HG02623 (cell line): Measurements from ENCODE around the gene PBX2.
"Not testable (repeated sequence)": the region's sequence is repeated elsewhere in the genome, so short reads cannot be mapped to it uniquely, and the experiment has no call there.

Experiments
- ATAC-seq: cut with Tn5 transposase; IDR thresholded peaks from one replicate; pipeline ENCODE4 v1.9.1; 2021; ENCODE audit warnings: moderate library complexity; ENCODE audit not compliant: unreplicated experiment

The PBX2 gene, protein sequence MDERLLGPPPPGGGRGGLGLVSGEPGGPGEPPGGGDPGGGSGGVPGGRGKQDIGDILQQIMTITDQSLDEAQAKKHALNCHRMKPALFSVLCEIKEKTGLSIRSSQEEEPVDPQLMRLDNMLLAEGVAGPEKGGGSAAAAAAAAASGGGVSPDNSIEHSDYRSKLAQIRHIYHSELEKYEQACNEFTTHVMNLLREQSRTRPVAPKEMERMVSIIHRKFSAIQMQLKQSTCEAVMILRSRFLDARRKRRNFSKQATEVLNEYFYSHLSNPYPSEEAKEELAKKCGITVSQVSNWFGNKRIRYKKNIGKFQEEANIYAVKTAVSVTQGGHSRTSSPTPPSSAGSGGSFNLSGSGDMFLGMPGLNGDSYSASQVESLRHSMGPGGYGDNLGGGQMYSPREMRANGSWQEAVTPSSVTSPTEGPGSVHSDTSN

GRCh38 chr6:32190054-32190851, at the start of gene PBX2:
PBX2 (minus strand) TSS chr6:32190202; CDS start chr6:32189915, 287 bp downstream.
- ATAC-seq, result peak; percentile 60

DNA sequence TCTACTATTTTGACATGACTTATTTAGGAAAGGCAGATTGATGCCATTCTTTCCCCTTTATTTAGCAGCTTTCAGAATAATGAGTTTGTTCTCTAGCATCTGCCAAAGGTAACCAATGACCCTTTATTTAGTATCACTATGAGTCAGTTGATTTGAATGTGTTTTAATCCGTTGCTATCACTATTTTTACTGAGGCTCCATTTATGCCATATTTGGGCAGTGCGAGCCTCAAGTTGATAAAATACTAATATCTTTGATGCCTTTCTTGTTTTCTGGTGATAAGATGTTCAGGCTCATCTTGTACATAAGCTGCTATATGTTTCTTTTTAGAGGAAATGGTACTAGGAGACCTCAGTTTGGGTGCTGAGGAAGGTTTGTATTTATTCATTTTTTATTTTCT, 49.5 kb upstream of the PBX2 start:
- no peak for ATAC-seq

DNA sequence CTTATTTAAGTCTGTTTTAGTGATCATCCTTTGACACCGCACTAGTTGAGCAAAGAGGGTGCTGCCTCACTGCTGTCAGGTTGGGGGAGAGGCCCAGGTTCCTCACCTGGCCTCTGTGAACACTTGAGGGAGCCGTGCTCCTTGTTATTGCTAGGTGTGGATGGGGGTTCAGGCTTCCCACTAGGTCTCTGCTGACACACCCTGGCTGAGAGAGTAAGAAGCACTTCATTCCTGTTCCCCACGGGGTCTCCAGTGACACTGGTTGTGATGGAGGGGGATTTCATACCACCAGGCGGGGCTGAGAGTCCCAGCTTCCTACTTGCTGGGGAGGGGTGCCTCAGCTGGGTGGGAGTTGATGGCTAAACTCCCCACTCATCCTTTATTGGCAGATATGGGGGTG, 44.9 kb upstream of the PBX2 start:
- no peak for ATAC-seq

- ATAC-seq, result no peak
These were observed 36.4 kb upstream of the PBX2 start for GRCh38 chr6:32226434-32226833.

DNA sequence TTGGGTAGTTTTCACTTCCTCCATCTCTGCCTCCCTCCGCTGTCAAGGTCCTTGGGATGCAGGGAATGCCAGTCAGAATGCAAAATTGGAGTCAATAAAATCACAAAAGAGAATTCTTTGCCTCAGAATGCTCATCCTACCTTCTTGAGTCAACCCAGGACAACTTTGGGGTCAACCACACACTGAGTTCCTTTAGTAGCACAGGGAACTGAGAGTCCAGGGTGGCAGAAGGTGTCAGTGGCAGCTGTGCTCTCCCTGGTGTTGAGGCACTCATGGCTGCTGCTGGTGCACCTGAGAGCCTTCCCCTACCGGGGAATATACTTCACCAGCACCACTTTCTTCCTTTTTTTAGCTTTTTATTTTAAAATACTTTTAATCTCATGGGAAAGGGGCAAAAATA, 34.7 kb upstream of the PBX2 start:
- no peak for ATAC-seq

GRCh38 chr6:32223258-32224235, 33.5 kb upstream of the PBX2 start, which contains the start of gene NOTCH4:
NOTCH4 (minus strand) TSS chr6:32224067; CDS start chr6:32223928, 139 bp downstream.
- no peak for ATAC-seq

GRCh38 chr6:32222333-32223230, 32.6 kb upstream of the PBX2 start:
- ATAC-seq, result no peak

DNA sequence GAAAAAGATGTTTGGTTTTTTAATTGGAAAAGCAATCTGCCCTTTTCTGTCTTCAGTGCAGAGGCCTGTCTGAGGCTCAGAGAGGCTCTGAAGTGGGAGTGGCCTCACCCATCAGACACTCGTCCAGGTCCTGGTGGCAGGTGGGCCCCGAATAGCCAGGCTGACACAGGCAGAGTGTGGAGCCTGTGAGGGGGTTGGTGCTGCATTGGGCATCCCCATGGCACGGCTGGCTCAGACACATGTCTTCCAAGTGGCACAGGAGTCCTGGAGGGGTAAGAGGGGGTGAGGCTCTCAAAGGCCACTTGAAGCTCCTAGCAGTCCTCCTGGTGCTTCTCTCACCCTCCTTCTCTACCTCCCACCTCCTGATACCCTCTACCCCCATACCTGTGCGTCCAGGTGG, 30.0 kb upstream of the PBX2 start:
- ATAC-seq, result no peak

DNA sequence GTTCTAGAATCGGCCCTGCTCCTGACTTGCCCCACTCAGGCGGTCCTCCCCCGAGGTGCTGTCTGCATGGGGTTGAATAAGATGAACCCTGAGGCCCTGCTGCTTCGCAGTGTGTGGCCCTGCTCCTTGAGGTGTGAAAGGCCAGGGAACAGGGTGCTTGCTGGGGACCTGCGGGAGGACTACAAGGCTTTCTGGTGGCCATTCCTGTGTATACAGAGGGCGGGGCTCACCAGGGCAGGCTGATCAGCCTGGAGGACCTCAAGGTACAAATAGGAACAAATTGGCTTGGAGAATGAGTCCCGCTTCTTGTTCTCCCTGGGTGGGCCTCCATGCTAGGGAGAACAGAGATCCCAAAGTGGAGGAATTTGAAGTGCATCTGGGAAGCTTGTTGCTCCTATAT, 28.2 kb upstream of the PBX2 start:
- no peak for ATAC-seq

DNA sequence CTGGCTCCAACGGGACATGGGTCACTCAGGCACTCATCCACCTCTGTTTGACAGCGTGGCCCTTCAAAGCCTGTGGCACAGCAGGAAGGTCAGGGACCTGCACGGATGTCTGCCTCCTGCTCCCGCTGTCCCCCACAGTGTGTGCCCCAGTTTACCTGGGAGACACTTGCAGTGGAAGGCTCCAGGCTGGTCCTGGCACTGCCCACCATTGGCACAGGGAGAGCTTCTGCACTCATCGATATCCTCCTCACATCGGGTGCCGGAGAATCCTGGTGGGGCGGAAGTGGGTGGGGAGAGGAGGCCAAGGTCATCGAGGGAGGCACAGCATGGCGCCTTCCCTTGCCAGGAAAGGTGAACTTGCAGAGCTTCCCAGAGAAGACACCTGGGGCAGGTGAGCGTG, 27.0 kb upstream of the PBX2 start:
- no peak for ATAC-seq

- no peak for ATAC-seq
These were observed 26.3 kb upstream of the PBX2 start for GRCh38 chr6:32216285-32216684.

DNA sequence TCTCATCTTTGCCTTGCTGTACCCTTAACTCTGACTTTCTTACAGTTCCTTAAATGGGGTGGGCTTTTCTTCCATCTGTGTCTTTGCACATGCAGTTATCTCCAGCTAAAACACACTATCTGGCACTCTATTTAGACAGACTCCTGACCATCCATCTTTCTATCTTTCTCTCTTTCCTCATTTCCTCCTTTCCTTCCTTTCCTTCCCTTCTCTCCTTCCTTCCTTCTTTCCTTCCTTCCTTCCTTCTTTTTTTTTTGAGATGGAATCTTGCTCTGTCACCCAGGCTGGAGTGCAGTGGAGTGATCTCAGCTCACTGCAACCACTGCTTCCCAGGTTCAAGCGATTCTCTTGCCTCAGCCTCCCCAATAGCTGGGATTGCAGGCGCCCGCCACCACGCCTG, 25.6 kb upstream of the PBX2 start:
- ATAC-seq, result no peak

- no peak for ATAC-seq
These were observed 24.1 kb upstream of the PBX2 start for GRCh38 chr6:32214126-32214525.

- no peak for ATAC-seq
These were observed 23.6 kb upstream of the PBX2 start for GRCh38 chr6:32213649-32214048.

GRCh38 chr6:32212076-32212760, 22.2 kb upstream of the PBX2 start:
- no peak for ATAC-seq

DNA sequence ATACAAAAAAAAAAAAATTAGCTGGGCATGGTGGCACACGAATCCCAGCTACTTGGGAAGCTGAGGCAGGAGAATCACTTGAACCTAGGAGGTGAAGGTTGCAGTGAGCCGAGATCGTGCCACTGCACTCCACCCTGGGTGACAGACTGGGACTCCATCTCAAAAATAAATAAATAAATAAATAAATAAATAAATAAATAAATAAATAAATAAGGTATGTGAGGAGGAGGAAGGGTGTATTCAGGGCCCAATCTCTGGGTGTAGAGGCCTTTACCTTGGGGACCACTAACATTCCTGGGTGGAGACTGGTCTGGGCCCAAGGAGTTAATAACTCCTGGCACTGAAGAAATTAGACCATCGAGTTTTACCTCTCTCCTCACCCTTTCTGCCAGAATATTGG, 21.4 kb upstream of the PBX2 start:
- not testable (repeated sequence) for ATAC-seq

- no peak for ATAC-seq
These were observed 20.2 kb upstream of the PBX2 start for GRCh38 chr6:32210191-32210601.

GRCh38 chr6:32208996-32209395, 19.0 kb upstream of the PBX2 start:
- no peak for ATAC-seq

- no peak for ATAC-seq
These were observed 14.3 kb upstream of the PBX2 start for GRCh38 chr6:32204268-32204715.
